ENCODE results near the gene PSAP.

The PSAP gene

DNA sequence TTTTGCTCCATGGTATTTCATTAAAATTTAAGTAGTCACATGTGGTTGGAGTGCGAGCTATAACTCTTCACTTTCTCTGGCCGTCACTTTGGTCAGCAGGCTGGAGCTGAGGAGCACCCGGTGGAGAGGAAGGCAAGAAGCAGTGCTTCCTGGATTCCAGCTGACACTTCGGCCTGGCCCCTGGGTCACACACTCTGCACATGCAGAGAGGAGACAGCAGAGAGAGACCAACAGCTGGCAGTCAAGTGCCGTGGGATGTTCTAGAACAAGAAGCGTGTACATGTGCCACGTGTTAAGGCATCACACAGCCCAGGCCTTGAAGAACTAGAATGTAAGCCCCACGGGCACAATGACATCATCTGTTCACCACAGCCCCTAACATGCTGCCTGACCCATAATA, 30.1 kb downstream of the PSAP start:
- no peak overlapping the region for H2AFZ ChIP-seq (ENCODE audit: low read depth, low read length, severe bottlenecking)
- H3K4me3 ChIP-seq (ENCODE audit: insufficient read depth, low read length, poor library complexity, severe bottlenecking) = no peak overlapping the region
- TF ChIP-seq, protein P1, sequence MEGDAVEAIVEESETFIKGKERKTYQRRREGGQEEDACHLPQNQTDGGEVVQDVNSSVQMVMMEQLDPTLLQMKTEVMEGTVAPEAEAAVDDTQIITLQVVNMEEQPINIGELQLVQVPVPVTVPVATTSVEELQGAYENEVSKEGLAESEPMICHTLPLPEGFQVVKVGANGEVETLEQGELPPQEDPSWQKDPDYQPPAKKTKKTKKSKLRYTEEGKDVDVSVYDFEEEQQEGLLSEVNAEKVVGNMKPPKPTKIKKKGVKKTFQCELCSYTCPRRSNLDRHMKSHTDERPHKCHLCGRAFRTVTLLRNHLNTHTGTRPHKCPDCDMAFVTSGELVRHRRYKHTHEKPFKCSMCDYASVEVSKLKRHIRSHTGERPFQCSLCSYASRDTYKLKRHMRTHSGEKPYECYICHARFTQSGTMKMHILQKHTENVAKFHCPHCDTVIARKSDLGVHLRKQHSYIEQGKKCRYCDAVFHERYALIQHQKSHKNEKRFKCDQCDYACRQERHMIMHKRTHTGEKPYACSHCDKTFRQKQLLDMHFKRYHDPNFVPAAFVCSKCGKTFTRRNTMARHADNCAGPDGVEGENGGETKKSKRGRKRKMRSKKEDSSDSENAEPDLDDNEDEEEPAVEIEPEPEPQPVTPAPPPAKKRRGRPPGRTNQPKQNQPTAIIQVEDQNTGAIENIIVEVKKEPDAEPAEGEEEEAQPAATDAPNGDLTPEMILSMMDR (IDR thresholded peaks at IDR 0.05; ENCODE audit: insufficient read depth, low read length, poor library complexity, severe bottlenecking) = no peak
- no peak for TF ChIP-seq EZH2phosphoT487 (conservative IDR thresholded peaks at IDR 0.05; ENCODE audit: low read length)
- H3K79me2 ChIP-seq (ENCODE audit: insufficient read depth, low read length) = no peaks in the 10 kb centered on the region
- no peaks in the 10 kb centered on the region for H3K9me3 ChIP-seq (ENCODE audit: insufficient read depth, low read length)
- H3K27ac ChIP-seq (ENCODE audit: low read depth, low read length) = no peak overlapping the region
- no peak overlapping the region for H3K9ac ChIP-seq (ENCODE audit: low read length)
- H3F3A ChIP-seq (ENCODE audit: insufficient read depth) = no peaks in the 10 kb centered on the region
- H4K20me1 ChIP-seq (ENCODE audit: low read depth, low read length) = no peaks in the 10 kb centered on the region
- H3K9me2 ChIP-seq (replicated peaks; ENCODE audit: insufficient read depth, low read length) = no peaks in the 10 kb centered on the region
- H3K4me2 ChIP-seq (ENCODE audit: low read depth, low read length, poor library complexity, severe bottlenecking) = no peak overlapping the region
- H3K36me3 ChIP-seq (ENCODE audit: low read length) = no peaks in the 10 kb centered on the region
- no peaks in the 10 kb centered on the region for H3K27me3 ChIP-seq (ENCODE audit: low read length)

DNA sequence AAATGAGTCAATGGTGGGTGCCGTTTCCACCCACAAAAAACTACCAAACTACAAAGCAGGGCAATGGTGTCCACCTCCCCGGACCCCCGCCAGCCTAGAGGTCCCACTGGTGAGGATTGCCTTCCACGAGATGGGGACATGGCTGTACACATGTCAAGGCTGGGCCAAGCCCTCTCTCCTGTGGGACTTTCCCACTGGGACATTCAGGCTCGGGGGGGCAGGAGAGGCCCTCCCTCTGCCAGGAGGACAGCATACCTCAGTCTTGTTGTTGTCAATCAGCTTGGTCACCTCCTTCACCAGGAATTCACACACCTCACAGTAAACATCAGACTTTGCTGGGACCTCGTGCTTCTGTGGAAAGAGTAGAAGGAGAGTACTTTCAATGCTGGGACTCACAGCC, 31.1 kb downstream of the PSAP start:
- no peak for TF ChIP-seq EZH2phosphoT487 (conservative IDR thresholded peaks at IDR 0.05; ENCODE audit: low read length)
- H3K9ac ChIP-seq (ENCODE audit: low read length) = no peak overlapping the region

DNA sequence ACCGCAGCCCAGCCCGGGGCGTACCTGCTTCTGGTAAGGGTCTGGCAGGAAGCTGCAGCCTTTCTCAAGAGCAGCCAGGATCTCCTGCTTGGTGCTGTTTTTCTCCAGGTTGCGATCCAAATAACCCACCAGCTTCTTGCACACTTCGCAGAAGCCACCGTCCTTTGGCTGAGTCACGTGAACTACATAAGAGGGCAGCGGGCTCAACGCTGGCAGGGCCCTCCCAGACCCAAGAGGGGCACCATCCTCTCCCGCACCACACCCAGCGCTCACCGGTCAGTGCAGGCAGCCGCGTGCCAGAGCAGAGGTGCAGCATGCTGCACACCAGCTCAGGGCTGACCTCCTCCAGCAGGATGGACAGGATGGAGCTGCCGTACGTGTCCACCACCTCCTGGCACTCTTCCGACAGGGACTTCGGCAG, 31.6 kb downstream of the PSAP start:
- Histone ChIP-seq H3K9me3 (ENCODE audit: insufficient read depth, low read length) (no peaks in the 10 kb centered on the region), H3K4me2 (ENCODE audit: low read depth, low read length, poor library complexity, severe bottlenecking) (no peak overlapping the region), H3K27me3 (ENCODE audit: low read length) (no peaks in the 10 kb centered on the region), H3K9ac (ENCODE audit: low read length) (no peak overlapping the region), H3K27ac (ENCODE audit: low read depth, low read length) (no peak overlapping the region), H3K79me2 (ENCODE audit: insufficient read depth, low read length) (no peaks in the 10 kb centered on the region), H4K20me1 (ENCODE audit: low read depth, low read length) (no peaks in the 10 kb centered on the region), H3K4me3 (ENCODE audit: insufficient read depth, low read length, poor library complexity, severe bottlenecking) (no peak overlapping the region), H2AFZ (ENCODE audit: low read depth, low read length, severe bottlenecking) (no peak overlapping the region), H3K9me2 (replicated peaks; ENCODE audit: insufficient read depth, low read length) (no peaks in the 10 kb centered on the region), H3F3A (ENCODE audit: insufficient read depth) (no peaks in the 10 kb centered on the region), H3K36me3 (ENCODE audit: low read length) (no peaks in the 10 kb centered on the region)
- TF ChIP-seq, protein P1 (IDR thresholded peaks at IDR 0.05; ENCODE audit: insufficient read depth, low read length, poor library complexity, severe bottlenecking) = no peak
- no peak for TF ChIP-seq EZH2phosphoT487 (conservative IDR thresholded peaks at IDR 0.05; ENCODE audit: low read length)

More for the DNA sequence above, 31.1 kb downstream of the PSAP start:
- Histone ChIP-seq H3F3A (ENCODE audit: insufficient read depth) (no peaks in the 10 kb centered on the region), H3K27ac (ENCODE audit: low read depth, low read length) (no peak overlapping the region), H3K9me2 (replicated peaks; ENCODE audit: insufficient read depth, low read length) (no peaks in the 10 kb centered on the region), H3K9me3 (ENCODE audit: insufficient read depth, low read length) (no peaks in the 10 kb centered on the region), H3K27me3 (ENCODE audit: low read length) (no peaks in the 10 kb centered on the region), H3K4me3 (ENCODE audit: insufficient read depth, low read length, poor library complexity, severe bottlenecking) (no peak overlapping the region), H3K79me2 (ENCODE audit: insufficient read depth, low read length) (no peaks in the 10 kb centered on the region), H3K4me2 (ENCODE audit: low read depth, low read length, poor library complexity, severe bottlenecking) (no peak overlapping the region), H4K20me1 (ENCODE audit: low read depth, low read length) (no peaks in the 10 kb centered on the region), H3K36me3 (ENCODE audit: low read length) (no peaks in the 10 kb centered on the region), H2AFZ (ENCODE audit: low read depth, low read length, severe bottlenecking) (no peak overlapping the region)

DNA sequence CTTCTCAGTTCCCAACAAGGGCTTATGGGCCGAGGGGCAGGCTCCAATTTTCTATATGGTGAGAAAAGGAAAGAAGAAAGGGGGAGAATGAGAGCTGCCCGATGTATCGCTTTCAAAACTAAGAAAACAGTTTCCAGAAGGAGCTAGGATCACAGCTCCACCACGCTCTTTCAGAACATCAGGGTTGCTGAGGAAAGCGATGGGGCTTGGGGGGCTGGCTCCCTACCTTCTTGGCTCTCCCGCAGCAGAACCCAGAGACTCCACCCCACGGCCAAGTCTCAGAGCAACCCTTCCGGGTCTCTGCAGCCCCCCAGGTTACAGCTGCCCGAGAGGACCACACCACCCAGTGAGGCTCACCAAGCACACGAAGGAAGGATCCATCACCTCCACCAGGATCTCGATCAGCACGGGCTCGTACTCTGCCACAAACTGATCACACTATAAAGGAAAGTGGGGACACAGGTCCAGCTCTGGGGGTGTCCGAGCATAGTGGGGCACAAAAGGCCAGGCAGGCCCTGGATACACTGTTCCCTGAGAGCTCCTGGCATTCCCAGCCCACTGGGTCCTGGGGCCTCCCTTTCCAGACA, 32.3 kb downstream of the PSAP start:
- no peak overlapping the region for H3K9ac ChIP-seq (ENCODE audit: low read length)
- H3K9me3 ChIP-seq (ENCODE audit: insufficient read depth, low read length) = no peaks in the 10 kb centered on the region
- no peaks in the 10 kb centered on the region for H3F3A ChIP-seq (ENCODE audit: insufficient read depth)
- TF ChIP-seq, protein P1 (IDR thresholded peaks at IDR 0.05; ENCODE audit: insufficient read depth, low read length, poor library complexity, severe bottlenecking) = no peak
- TF ChIP-seq EZH2phosphoT487 (conservative IDR thresholded peaks at IDR 0.05; ENCODE audit: low read length) = no peak
- no peaks in the 10 kb centered on the region for H3K27me3 ChIP-seq (ENCODE audit: low read length)
- H4K20me1 ChIP-seq (ENCODE audit: low read depth, low read length) = no peaks in the 10 kb centered on the region
- H3K27ac ChIP-seq (ENCODE audit: low read depth, low read length) = no peak overlapping the region
- H3K79me2 ChIP-seq (ENCODE audit: insufficient read depth, low read length) = no peaks in the 10 kb centered on the region
- no peak overlapping the region for H2AFZ ChIP-seq (ENCODE audit: low read depth, low read length, severe bottlenecking)
- no peaks in the 10 kb centered on the region for H3K36me3 ChIP-seq (ENCODE audit: low read length)
- no peak overlapping the region for H3K4me2 ChIP-seq (ENCODE audit: low read depth, low read length, poor library complexity, severe bottlenecking)
- H3K4me3 ChIP-seq (ENCODE audit: insufficient read depth, low read length, poor library complexity, severe bottlenecking) = no peak overlapping the region
- no peaks in the 10 kb centered on the region for H3K9me2 ChIP-seq (replicated peaks; ENCODE audit: insufficient read depth, low read length)

Data from SU-DHL-6 (cell line).